NCI-H1417 treated with DMSO at 0.1 percent for 48 hours (cell line): ENCODE data around the gene ARFRP1.
"Not testable (repeated sequence)": the region's sequence is repeated elsewhere in the genome, so short reads cannot be mapped to it uniquely, and the experiment has no call there.

Source experiments
- DNase-seq: peaks from one replicate; lab custom pipeline; 2025; lab: John Stamatoyannopoulos, UW

ARFRP1 gene

GRCh38 chr20:63655249-63655648 is 52.5 kb downstream of the ARFRP1 start:
- DNase-seq = no peak

GRCh38 chr20:63653974-63654668 is 53.7 kb downstream of the ARFRP1 start:
- DNase-seq = no peak

- peak; percentile 74 for DNase-seq
These were observed 54.5 kb downstream of the ARFRP1 start, which contains the start of gene STMN3 for GRCh38 chr20:63653041-63653973. Gene STMN3 (minus strand): TSS chr20:63653424. CDS start chr20:63653345, 79 bp downstream.

- DNase-seq = no peak
These were observed 55.4 kb downstream of the ARFRP1 start for GRCh38 chr20:63652192-63652980.

- DNase-seq = no peak
These were observed 55.9 kb downstream of the ARFRP1 start for GRCh38 chr20:63651942-63652191.

- DNase-seq = not testable (repeated sequence)
These were observed 57.3 kb downstream of the ARFRP1 start for GRCh38 chr20:63650486-63650885.

- no peak for DNase-seq
These were observed 58.7 kb downstream of the ARFRP1 start for GRCh38 chr20:63648895-63649589.
